Forelimb muscle (tissue), 1 donor: Measurements from ENCODE around the gene GSTM5. TPM values are rescaled to one million over a fixed set of nuclear protein-coding genes. Genes with fewer than 3 reads are reported as not detected.
"Not testable (repeated sequence)": the region's sequence is repeated elsewhere in the genome, so short reads cannot be mapped to it uniquely, and the experiment has no call there.

ENCODE experiments used
- DNase-seq: peaks from one replicate; pipeline ENCODE4 v3.0.0-alpha.2; 2013; ENCODE audit warnings: low read depth
- polyA plus RNA-seq: library from polyadenylated mRNA; unstranded; fragments of 120-200 nt; gene quantifications from one replicate; pipeline ENCODE4 v1.2.1, GENCODE V29; 2013; ENCODE audit not compliant: insufficient read length

GSTM5 gene
- polyA plus RNA-seq, 1 donor = 16.6 TPM

DNA sequence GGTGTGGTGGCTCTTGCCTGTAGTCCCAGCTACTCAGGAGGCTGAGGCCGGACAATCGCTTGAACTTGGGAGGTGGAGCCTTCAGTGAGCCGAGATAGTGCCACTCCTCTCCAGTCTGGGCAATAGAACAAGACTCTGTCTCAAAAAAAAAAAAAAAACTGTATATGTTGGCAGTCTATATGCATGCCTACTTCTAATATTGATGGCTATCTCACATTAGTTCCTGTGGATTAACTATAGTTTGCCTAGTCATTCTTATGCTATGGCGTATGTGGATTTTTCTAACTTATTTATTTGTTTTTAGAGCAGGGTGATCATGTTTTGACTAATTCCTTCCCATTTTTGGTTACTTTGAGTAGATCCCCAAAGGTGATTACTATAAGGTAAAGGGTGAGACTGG lies 15.0 kb upstream of the GSTM5 start:
- DNase-seq = no peak

DNA sequence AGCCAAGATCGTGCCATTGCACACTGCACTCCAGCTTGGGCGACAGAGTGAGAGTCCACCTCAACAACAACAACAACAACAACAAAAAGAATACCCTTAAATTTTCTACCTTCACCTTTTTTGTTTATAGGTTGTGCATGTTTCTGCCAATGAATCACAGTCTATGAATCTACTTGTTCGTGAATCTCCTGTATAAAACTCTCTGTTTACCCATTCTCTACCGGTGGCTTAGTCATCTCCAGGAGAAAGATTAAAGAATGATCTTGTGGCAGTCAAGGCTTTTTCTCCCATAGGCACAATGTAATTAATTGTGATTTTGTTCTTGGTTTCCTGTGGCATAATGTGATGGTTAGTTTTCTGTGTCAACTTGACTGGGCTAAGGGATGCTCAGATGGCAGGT lies 14.2 kb upstream of the GSTM5 start:
- DNase-seq = not testable (repeated sequence)

- DNase-seq = not testable (repeated sequence)
Measured at GRCh38 chr1:109702940-109703339, 9.1 kb upstream of the GSTM5 start.

DNA sequence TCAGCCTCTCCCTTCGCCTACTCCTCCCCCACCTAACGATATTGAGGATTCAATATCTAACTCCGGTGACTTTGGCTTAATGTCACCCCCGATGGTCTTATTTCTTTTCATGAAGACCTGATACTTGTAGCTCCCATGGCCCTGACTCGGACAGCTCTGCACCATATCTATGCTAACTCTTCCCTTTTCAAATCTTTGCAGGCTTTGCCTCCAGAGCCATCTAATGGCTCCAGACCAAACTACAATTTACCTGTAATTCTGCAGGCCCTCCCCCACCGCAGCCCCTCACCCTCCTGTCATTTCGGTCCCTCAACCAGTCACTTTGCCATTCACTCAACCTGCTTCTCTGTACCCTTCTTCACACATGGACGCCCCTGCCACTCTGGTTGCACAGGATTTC lies 7.9 kb upstream of the GSTM5 start:
- no peak for DNase-seq

- no peak for DNase-seq
Measured at GRCh38 chr1:109705411-109705810, 6.6 kb upstream of the GSTM5 start.

DNA sequence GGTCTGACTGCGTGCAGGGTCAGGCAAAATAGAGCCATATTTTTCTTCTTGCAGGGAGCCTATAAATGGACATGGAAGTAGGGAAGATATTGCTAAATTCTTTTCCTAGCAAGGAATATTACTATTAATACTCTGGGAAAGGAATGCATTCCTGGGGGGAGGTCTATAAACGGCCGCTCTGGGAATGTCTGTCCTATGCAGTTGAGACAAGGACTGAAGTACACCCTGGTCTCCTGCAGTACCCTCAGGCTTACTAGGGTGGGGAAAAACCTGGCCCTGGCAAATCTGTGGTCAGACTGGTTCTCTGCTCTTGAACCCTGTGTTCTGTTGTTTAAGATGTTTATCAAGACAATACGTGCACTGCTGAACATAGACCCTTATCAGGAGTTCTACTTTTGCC lies 3.1 kb upstream of the GSTM5 start:
- DNase-seq = not testable (repeated sequence)

GRCh38 chr1:109709822-109710221 lies 2.2 kb upstream of the GSTM5 start:
- not testable (repeated sequence) for DNase-seq

DNA sequence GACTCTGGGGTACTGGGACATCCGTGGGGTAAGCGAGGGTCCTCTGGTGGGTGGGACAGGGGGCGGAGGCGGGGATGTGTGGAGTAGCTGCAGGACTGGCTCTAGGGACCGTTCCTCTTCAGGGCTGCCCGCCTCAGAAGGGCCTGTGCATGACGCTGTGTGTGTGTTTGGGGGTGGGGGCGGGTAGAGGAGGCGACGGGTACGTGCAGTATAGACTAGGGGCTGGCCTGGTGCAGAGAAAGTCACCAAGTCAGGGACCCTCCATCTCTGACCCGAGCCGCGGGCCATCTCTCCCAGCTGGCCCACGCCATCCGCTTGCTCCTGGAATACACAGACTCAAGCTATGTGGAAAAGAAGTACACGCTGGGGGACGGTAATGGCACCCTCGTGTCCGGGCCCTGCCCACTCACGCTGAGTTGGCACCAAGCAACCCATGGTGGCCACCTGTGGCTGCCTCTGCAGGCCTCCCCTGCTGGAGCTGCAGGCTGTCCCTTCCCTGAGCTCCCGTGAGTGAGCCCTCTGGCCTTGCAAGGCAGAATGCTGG lies 342 bp downstream of the GSTM5 start:
- no peak for DNase-seq

DNA sequence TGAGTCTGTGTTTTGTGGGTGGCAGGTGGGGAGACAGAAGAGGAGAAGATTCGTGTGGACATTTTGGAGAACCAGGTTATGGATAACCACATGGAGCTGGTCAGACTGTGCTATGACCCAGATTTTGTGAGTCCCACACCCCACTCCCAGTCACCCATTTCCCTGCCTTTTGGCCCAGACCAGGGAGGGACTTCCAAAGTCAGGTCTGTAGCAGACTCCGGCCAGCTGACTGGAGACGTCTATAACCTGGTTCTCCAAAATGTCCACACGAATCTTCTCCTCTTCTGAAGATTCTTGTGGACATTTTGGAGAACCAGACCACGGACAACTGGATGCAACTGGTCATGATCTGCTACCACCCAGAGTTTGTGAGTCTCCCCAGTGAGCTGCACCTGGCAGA lies 1.6 kb downstream of the GSTM5 start:
- no peak for DNase-seq

GRCh38 chr1:109714661-109715372 lies 2.8 kb downstream of the GSTM5 start:
- no peak for DNase-seq

DNA sequence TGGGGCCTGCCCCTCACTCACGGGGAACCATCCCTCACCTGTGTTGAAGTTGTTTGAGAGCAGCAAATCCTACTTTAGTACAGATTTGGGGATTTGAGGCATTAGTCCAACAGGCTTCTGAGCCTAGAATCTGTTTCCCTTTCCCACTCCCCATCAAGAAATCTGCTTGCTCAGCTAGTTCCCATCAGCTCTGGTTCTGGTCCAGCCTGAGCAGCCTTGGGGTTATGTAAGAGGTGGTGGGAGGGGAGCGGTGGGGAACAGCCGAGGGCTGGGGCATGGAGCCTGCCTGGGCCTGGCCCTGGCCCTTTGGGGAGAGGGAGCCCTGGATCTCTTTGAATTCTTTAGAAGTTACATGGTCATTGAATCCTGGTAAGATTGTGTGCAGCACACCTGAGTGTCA lies 4.1 kb downstream of the GSTM5 start:
- no peak for DNase-seq

GRCh38 chr1:109716570-109717090 lies 4.6 kb downstream of the GSTM5 start:
- DNase-seq = no peak

DNA sequence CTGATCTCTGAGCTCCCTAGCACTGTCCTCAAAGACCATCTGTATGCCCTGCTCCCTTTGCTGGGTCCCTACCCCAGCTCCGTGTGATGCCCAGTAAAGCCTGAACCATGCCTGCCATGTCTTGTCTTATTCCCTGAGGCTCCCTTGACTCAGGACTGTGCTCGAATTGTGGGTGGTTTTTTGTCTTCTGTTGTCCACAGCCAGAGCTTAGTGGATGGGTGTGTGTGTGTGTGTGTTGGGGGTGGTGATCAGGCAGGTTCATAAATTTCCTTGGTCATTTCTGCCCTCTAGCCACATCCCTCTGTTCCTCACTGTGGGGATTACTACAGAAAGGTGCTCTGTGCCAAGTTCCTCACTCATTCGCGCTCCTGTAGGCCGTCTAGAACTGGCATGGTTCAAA lies 5.7 kb downstream of the GSTM5 start:
- DNase-seq = no peak

- DNase-seq = no peak
Measured at GRCh38 chr1:109718495-109718894, 6.4 kb downstream of the GSTM5 start.

DNA sequence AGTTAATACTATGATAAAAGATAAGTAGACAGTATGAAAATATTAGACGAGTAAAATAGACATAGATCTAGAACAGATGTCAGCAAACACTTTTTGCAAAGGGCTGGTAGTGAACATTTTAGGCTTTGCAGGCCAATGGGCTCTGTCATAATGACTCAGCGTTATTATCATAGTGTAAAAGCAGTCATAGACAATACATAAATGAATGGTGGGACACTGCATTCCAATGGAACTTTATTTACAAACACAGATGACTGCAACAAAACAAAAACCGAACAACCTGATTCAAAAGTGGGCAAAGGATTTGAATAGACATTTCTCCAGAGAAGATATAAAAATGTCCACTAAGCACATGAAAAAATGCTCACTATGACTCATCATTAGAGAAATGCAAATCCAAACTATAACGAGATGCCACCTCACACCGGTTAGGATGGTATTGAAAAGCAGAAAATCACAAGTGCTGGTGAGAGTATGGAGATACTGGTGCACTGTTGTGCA lies 7.3 kb downstream of the GSTM5 start:
- DNase-seq = no peak

GRCh38 chr1:109721042-109721441 lies 9.0 kb downstream of the GSTM5 start:
- DNase-seq = no peak

- no peak for DNase-seq
Measured at GRCh38 chr1:109721971-109722370, 9.9 kb downstream of the GSTM5 start.

DNA sequence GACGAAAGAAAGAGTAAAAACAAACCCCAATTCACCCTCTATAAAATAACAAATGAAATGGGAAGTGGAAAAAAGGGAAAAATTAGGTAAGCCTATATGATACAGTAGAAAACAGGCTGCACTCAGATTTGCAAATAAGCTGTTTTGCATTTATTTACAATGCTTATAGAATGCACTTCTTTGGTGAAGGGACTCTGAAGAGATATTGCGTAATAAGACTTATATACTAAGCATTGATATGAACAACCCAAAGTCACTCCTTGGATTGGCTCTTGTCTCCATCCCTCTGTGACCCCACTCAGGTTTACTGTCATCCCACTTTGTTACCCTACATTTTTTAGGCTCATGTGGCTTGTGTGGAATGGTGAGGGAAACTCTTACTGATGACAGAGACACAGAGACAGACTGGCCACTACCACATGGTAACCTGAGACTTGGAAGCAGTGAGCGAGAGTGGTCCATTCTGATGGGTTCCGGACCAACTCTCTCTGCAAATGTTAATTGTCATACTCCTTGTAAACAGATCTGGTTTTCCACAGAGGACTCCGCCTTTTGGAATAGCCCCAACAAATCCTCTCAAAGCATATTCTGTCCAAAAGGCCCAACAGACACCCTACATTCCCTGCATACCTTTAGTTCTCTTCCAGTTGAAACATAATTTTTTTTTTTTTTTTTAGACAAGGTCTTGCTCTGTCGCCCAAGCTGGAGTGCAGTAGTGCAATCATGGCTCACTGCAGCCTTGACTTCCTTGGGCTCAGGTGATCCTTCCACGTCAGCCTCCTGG lies 11.0 kb downstream of the GSTM5 start:
- DNase-seq = no peak

DNA sequence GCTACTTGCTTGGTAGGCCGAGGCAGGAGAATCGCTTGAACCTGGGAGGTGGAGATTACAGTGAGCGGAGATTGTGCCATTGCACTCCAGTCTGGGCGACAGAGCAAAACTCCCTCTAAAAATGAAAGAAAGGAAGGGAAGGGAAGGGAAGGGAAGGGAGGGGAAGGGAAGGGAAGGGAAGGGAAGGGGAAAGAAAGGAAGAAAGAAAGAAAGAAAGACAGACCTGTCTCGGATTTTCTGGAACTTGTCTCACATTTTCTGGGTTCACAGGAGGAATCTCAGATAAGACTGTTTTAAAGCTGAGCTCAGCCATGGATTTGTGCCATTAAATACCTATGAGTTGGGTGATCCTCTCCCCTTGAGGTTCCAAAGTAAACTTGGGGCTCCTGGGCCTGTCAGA lies 12.9 kb downstream of the GSTM5 start:
- no peak for DNase-seq

DNA sequence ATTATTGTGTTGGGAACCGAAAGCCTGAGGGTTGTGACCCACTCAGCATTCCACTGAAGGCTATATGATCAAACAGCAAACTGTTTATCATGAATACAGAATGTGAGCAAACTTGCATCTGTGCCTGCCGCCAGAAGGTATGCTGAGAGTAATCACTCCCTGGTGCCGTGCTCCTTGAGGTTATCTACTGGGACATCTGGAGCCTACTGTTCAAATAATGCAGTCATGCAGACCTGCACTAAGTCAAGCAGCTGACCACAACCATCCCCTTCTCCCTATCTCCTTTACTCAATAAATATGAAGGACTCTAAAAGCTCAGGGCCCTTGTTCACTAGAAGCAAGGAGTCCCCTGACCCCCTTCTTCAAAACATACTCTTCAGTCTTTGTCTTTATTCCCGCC lies 13.5 kb downstream of the GSTM5 start:
- DNase-seq = no peak

DNA sequence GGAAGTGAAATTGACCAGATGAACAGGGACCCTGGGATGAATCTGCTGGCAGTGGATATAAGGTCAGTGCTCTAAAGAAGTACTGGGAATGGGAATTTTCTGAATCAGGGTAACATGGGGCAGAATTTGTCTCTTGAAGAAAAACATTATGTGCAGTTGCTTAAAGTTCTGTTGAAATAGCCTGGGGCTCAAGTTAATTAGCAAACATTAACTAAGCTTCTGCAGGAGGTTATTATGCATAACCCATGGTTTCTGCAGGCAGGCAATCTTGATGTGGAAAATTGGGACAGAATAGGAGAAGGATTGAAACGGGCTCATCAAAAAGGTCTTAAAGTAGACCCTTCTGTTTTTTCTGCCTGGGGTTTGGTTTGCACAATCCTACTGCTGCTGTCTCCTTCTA lies 14.0 kb downstream of the GSTM5 start:
- DNase-seq = no peak

GRCh38 chr1:109726728-109727373 lies 14.8 kb downstream of the GSTM5 start:
- DNase-seq = no peak
